ENCODE measurements around the gene WSCD1. TPM values are rescaled to one million over a fixed set of nuclear protein-coding genes. Genes with fewer than 3 reads are reported as not detected.

WSCD1 gene
- total RNA-seq, 2 donors from 2014 or later, result 19.5 to 22.3 TPM

DNA sequence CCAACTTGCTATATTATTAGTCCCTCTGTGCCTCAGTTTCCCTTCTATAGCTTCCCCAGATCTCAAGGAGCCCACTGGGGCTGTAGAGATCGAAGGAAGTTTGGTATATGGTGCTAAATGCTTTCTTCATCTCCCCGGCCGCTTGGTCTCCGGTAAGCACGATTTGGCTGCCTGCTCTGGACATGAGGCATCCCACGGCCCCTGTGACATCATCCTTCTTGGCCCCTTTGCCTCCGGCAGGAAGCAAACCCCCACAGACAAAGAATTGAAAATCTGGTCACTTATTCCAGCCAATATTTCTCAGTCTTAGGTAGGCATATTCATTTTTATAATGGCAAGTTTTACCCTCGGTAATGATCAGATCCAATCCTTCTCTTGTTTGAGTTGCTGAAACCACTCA lies 65.8 kb downstream of the WSCD1 start:
- no peaks in the 10 kb centered on the region for H3K36me3 ChIP-seq
- TF ChIP-seq, protein P1, sequence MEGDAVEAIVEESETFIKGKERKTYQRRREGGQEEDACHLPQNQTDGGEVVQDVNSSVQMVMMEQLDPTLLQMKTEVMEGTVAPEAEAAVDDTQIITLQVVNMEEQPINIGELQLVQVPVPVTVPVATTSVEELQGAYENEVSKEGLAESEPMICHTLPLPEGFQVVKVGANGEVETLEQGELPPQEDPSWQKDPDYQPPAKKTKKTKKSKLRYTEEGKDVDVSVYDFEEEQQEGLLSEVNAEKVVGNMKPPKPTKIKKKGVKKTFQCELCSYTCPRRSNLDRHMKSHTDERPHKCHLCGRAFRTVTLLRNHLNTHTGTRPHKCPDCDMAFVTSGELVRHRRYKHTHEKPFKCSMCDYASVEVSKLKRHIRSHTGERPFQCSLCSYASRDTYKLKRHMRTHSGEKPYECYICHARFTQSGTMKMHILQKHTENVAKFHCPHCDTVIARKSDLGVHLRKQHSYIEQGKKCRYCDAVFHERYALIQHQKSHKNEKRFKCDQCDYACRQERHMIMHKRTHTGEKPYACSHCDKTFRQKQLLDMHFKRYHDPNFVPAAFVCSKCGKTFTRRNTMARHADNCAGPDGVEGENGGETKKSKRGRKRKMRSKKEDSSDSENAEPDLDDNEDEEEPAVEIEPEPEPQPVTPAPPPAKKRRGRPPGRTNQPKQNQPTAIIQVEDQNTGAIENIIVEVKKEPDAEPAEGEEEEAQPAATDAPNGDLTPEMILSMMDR (IDR thresholded peaks at IDR 0.05), result no peak
- H3K27me3 ChIP-seq, result no peaks in the 10 kb centered on the region
- no peaks in the 10 kb centered on the region for H3K4me1 ChIP-seq
- no peak overlapping the region for H3K27ac ChIP-seq
- DNase-seq, result no peak
- no peak overlapping the region for H3K9ac ChIP-seq (ENCODE audit: low read depth in 2 of 2, low read length in 2 of 2)
- H3K9me3 ChIP-seq, result no peaks in the 10 kb centered on the region
- intact Hi-C loops (cut with DNase I), result no loop called here
- H3K4me3 ChIP-seq, result no peak overlapping the region

DNA sequence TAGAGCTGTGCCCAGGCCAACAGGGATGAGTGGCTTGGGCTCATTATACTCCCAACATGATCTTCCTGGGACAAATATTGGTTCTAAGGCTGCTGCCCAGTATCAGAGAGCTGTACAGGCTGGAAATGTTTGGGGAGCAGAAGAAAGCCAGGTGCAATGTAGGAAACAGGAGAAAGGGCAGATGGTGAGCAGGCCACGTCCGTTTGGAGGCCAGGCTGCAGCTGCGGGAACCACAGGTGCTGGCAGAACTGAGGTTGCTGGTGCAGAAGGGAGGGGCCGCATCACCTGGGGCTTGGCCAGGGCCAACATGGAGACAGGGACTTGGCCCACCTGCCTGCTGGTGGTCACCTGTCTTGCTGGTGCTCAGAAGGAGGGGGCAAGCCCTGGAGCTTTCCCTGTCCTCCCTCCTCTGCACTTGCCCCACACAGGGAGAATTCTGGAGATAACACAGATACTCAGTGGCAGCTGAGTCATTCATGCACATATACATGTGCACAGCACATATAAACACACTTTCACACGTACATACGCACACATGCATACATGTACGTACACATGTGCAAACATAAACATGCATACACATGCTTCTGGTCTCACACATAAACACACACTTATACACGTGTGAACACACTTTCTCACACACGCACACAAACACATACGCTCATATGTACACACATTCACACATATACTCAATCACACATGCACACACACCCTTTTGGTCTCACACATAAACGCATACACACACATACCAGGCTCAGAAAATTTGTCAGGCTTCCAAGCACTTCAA lies 67.7 kb downstream of the WSCD1 start:
- H3K9ac ChIP-seq (ENCODE audit: low read depth in 2 of 2, low read length in 2 of 2), result no peak overlapping the region
- no peaks in the 10 kb centered on the region for H3K27me3 ChIP-seq
- no peak overlapping the region for H3K27ac ChIP-seq
- H3K4me1 ChIP-seq, result no peaks in the 10 kb centered on the region
- TF ChIP-seq, protein P1 (IDR thresholded peaks at IDR 0.05), result no peak
- no peaks in the 10 kb centered on the region for H3K9me3 ChIP-seq
- no peak for DNase-seq
- no peak overlapping the region for H3K4me3 ChIP-seq
- intact Hi-C loops (cut with DNase I), result no loop called here
- H3K36me3 ChIP-seq, result no peaks in the 10 kb centered on the region

DNA sequence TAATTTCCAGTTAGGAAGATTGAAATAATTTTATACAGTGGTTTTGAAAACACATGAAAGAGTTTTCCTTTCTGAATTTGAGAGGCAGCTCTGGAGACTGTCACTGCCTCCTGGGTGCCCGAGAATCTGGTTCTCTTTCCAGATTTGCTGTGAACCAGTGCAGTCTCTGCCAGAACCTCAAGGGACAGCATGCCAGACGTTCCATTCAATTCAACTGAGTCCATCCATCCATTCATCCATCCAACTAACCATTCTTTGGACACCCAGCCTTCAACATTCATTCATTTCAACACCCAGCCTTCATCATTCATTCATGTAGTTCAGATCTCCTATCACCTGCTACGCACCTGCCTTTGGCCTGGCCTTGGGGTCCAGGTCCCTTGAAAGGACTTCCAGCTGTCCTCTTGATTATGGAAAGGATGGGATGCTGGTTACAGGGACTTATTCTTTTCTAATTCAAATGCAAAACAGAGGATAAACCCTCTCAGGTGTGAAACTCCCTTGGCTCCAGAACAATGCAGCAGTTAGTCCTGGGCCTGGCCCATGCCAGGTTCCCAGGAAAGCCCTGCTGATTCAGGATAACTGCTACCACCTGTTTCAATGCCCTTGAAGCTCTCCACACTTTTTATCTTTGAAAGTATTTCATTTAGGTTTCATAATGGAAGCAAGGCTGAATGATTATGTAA lies 68.7 kb downstream of the WSCD1 start:
- H3K27ac ChIP-seq, result no peak overlapping the region
- H3K27me3 ChIP-seq, result no peaks in the 10 kb centered on the region
- H3K36me3 ChIP-seq, result no peaks in the 10 kb centered on the region
- H3K4me1 ChIP-seq, result no peaks in the 10 kb centered on the region
- H3K9me3 ChIP-seq, result no peaks in the 10 kb centered on the region
- intact Hi-C loops (cut with DNase I), result no loop called here
- DNase-seq, result no peak
- TF ChIP-seq, protein P1 (IDR thresholded peaks at IDR 0.05), result no peak
- no peak overlapping the region for H3K9ac ChIP-seq (ENCODE audit: low read depth in 2 of 2, low read length in 2 of 2)
- H3K4me3 ChIP-seq, result no peak overlapping the region

DNA sequence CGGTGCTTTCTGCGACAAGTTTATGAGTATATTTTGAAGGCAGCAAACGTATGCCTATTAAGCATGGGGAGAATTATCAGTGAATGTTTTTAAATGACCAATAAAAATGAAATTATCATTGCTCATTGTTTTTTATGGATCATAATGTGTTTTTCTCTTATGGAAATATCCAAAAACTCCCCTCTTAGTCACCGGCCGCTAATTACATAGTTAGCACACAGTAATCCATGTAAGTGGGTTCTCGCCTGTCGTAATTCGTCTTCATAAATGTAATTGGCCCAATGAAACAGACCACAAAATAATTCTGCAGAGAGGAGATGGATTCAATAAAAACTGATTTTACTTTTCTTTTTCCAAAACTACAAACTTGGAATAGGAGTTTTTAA lies 69.3 kb downstream of the WSCD1 start:
- no peak overlapping the region for H3K27ac ChIP-seq
- intact Hi-C loops (cut with DNase I), result no loop called here
- no peaks in the 10 kb centered on the region for H3K4me1 ChIP-seq
- DNase-seq, result no peak
- no peaks in the 10 kb centered on the region for H3K9me3 ChIP-seq
- H3K4me3 ChIP-seq, result no peak overlapping the region
- TF ChIP-seq, protein P1 (IDR thresholded peaks at IDR 0.05), result no peak
- H3K9ac ChIP-seq (ENCODE audit: low read depth in 2 of 2, low read length in 2 of 2), result no peak overlapping the region
- no peaks in the 10 kb centered on the region for H3K36me3 ChIP-seq
- no peaks in the 10 kb centered on the region for H3K27me3 ChIP-seq

DNA sequence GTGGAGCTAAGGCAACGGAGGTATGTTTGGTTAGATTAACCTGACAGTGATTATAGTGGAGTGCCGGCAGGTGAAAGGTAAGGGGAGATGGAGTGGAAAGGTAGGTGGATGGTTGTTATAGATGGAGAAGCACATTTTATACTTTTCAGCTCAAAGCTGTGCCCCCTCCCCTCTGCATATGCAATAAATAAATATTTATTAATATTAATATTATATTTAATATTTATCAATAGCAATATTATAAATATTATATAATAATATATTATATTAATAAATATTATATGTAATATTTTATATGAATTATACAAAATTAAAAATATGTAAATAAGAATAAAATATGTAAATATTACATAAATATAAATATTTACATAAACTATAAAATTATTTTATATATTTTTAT lies 70.0 kb downstream of the WSCD1 start:
- no peaks in the 10 kb centered on the region for H3K4me1 ChIP-seq
- TF ChIP-seq, protein P1 (IDR thresholded peaks at IDR 0.05), result no peak
- H3K36me3 ChIP-seq, result no peaks in the 10 kb centered on the region
- H3K27ac ChIP-seq, result no peak overlapping the region
- DNase-seq, result no peak
- H3K4me3 ChIP-seq, result no peak overlapping the region
- no peaks in the 10 kb centered on the region for H3K9me3 ChIP-seq
- intact Hi-C loops (cut with DNase I), result no loop called here
- no peaks in the 10 kb centered on the region for H3K27me3 ChIP-seq
- no peak overlapping the region for H3K9ac ChIP-seq (ENCODE audit: low read depth in 2 of 2, low read length in 2 of 2)
